ENCODE data around the gene POFUT1. TPM values are rescaled to one million over a fixed set of nuclear protein-coding genes. Genes with fewer than 3 reads are reported as not detected.
A peak's percentile ranks its signal among the peaks of the same experiment; 100 is the strongest.

The POFUT1 gene
- total and polyA plus RNA-seq, 2 experiments from 2014 or later: 9.3 to 34.0 TPM

GRCh38 chr20:32240205-32240604 lies 32.5 kb downstream of the POFUT1 start:
- H3F3A ChIP-seq (replicated peaks; ENCODE audit: low read depth): peaks cover 10% of the 10 kb centered on the region; the same call in 1 of the 2 replicates
- H3K4me1 Mint-ChIP-seq: peaks cover 13% of the 10 kb centered on the region
- no peak overlapping the region for H3K27ac ChIP-seq (ENCODE audit: low read depth)
- ATAC-seq: peak; percentile 53; the same call in 2 of the 3 replicates
- no peaks in the 10 kb centered on the region for H3K9me2 ChIP-seq (ENCODE audit: insufficient read depth)
- no peaks in the 10 kb centered on the region for H3K9me3 Mint-ChIP-seq
- H3K27ac Mint-ChIP-seq: no peak overlapping the region
- peak; percentile 49 for DNase-seq (ENCODE audit: low spot score)
- peaks cover 14% of the 10 kb centered on the region; the same call in 1 of the 2 replicates for H3K4me1 ChIP-seq (ENCODE audit: insufficient read depth)
- H3K27me3 ChIP-seq (ENCODE audit: insufficient read depth): no peaks in the 10 kb centered on the region
- no peaks in the 10 kb centered on the region; the same call in 1 of the 2 replicates for H3K36me3 ChIP-seq (ENCODE audit: insufficient read depth)
- peaks cover 6% of the 10 kb centered on the region; the same call in 2 of the 3 replicates for H3K36me3 Mint-ChIP-seq (ENCODE audit: low read depth)
- H3K4me3 ChIP-seq: no peak overlapping the region
- peak overlapping the region; percentile 56; the same call in 1 of the 2 replicates for H3K4me2 ChIP-seq
- no peak overlapping the region for H2AFZ ChIP-seq
- peaks cover 1% of the 10 kb centered on the region for H3K27me3 Mint-ChIP-seq (ENCODE audit: insufficient read depth, low read depth, poor library complexity)
- no peaks in the 10 kb centered on the region; the same call in 1 of the 2 replicates for H4K20me1 ChIP-seq (replicated peaks; ENCODE audit: insufficient read depth)
- no peaks in the 10 kb centered on the region for H3K79me2 ChIP-seq (replicated peaks; ENCODE audit: insufficient read depth)
- 0 out of 3 replicates have a peak overlapping the region, but pooled peaks have one; percentile 20 for H3K4me3 Mint-ChIP-seq
- TF ChIP-seq, protein P1, sequence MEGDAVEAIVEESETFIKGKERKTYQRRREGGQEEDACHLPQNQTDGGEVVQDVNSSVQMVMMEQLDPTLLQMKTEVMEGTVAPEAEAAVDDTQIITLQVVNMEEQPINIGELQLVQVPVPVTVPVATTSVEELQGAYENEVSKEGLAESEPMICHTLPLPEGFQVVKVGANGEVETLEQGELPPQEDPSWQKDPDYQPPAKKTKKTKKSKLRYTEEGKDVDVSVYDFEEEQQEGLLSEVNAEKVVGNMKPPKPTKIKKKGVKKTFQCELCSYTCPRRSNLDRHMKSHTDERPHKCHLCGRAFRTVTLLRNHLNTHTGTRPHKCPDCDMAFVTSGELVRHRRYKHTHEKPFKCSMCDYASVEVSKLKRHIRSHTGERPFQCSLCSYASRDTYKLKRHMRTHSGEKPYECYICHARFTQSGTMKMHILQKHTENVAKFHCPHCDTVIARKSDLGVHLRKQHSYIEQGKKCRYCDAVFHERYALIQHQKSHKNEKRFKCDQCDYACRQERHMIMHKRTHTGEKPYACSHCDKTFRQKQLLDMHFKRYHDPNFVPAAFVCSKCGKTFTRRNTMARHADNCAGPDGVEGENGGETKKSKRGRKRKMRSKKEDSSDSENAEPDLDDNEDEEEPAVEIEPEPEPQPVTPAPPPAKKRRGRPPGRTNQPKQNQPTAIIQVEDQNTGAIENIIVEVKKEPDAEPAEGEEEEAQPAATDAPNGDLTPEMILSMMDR (conservative IDR thresholded peaks at IDR 0.05; ENCODE audit: low read depth in 2 of 2): peak; percentile 42 to 45
- no peak for TF ChIP-seq EZH2phosphoT487 (IDR thresholded peaks at IDR 0.05; ENCODE audit: unreplicated experiment)

- no peak overlapping the region for H3K27ac ChIP-seq (ENCODE audit: low read depth)
- no peaks in the 10 kb centered on the region for H3K9me3 Mint-ChIP-seq
- H3K27ac Mint-ChIP-seq: no peak overlapping the region
- DNase-seq (ENCODE audit: low spot score) (no peak), ATAC-seq (no peak)
- no peaks in the 10 kb centered on the region; the same call in 1 of the 2 replicates for H4K20me1 ChIP-seq (replicated peaks; ENCODE audit: insufficient read depth)
- H3K4me2 ChIP-seq: no peak overlapping the region
- peaks cover 14% of the 10 kb centered on the region; the same call in 1 of the 2 replicates for H3K4me1 ChIP-seq (ENCODE audit: insufficient read depth)
- no peak overlapping the region for H3K4me3 Mint-ChIP-seq
- H3K79me2 ChIP-seq (replicated peaks; ENCODE audit: insufficient read depth): no peaks in the 10 kb centered on the region
- H3K36me3 ChIP-seq (ENCODE audit: insufficient read depth): no peaks in the 10 kb centered on the region
- H2AFZ ChIP-seq: no peak overlapping the region
- no peak overlapping the region for H3K4me3 ChIP-seq
- H3K9me2 ChIP-seq (ENCODE audit: insufficient read depth): no peaks in the 10 kb centered on the region
- peaks cover 13% of the 10 kb centered on the region for H3K4me1 Mint-ChIP-seq
- peaks cover 6% of the 10 kb centered on the region; the same call in 1 of the 2 replicates for H3F3A ChIP-seq (replicated peaks; ENCODE audit: low read depth)
- H3K27me3 Mint-ChIP-seq (ENCODE audit: insufficient read depth, low read depth, poor library complexity): peaks cover 1% of the 10 kb centered on the region
- no peaks in the 10 kb centered on the region for H3K36me3 Mint-ChIP-seq (ENCODE audit: low read depth)
- no peaks in the 10 kb centered on the region for H3K27me3 ChIP-seq (ENCODE audit: insufficient read depth)
- TF ChIP-seq ETS1 (IDR thresholded peaks at IDR 0.05): no peak
- TF ChIP-seq ZNF114 (CRISPR knock-in tag; IDR thresholded peaks at IDR 0.05): no peak
- TF ChIP-seq EZH2phosphoT487 (IDR thresholded peaks at IDR 0.05; ENCODE audit: unreplicated experiment): no peak
- no peak for TF ChIP-seq STAT1 (IDR thresholded peaks at IDR 0.05; ENCODE audit: unreplicated experiment)
- TF ChIP-seq CREB1 (CRISPR knock-in tag; IDR thresholded peaks at IDR 0.05; ENCODE audit: low read depth): no peak
- TF ChIP-seq JUNB (IDR thresholded peaks at IDR 0.05; ENCODE audit: unreplicated experiment): no peak
- no peak for TF ChIP-seq ZNF331 (CRISPR knock-in tag; IDR thresholded peaks at IDR 0.05; ENCODE audit: low read depth)
- TF ChIP-seq, protein P1 (conservative IDR thresholded peaks at IDR 0.05; ENCODE audit: low read depth in 2 of 2): no peak
- no peak for TF ChIP-seq NANOG (IDR thresholded peaks at IDR 0.05; ENCODE audit: borderline replicate concordance)
- TF ChIP-seq POLR2AphosphoS5 (IDR thresholded peaks at IDR 0.05; ENCODE audit: low read depth): no peak
- TF ChIP-seq, protein P2, sequence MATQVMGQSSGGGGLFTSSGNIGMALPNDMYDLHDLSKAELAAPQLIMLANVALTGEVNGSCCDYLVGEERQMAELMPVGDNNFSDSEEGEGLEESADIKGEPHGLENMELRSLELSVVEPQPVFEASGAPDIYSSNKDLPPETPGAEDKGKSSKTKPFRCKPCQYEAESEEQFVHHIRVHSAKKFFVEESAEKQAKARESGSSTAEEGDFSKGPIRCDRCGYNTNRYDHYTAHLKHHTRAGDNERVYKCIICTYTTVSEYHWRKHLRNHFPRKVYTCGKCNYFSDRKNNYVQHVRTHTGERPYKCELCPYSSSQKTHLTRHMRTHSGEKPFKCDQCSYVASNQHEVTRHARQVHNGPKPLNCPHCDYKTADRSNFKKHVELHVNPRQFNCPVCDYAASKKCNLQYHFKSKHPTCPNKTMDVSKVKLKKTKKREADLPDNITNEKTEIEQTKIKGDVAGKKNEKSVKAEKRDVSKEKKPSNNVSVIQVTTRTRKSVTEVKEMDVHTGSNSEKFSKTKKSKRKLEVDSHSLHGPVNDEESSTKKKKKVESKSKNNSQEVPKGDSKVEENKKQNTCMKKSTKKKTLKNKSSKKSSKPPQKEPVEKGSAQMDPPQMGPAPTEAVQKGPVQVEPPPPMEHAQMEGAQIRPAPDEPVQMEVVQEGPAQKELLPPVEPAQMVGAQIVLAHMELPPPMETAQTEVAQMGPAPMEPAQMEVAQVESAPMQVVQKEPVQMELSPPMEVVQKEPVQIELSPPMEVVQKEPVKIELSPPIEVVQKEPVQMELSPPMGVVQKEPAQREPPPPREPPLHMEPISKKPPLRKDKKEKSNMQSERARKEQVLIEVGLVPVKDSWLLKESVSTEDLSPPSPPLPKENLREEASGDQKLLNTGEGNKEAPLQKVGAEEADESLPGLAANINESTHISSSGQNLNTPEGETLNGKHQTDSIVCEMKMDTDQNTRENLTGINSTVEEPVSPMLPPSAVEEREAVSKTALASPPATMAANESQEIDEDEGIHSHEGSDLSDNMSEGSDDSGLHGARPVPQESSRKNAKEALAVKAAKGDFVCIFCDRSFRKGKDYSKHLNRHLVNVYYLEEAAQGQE (IDR thresholded peaks at IDR 0.05; ENCODE audit: unreplicated experiment): no peak
- no peak for TF ChIP-seq EZH2 (IDR thresholded peaks at IDR 0.05; ENCODE audit: low read depth, unreplicated experiment)
These were observed 34.1 kb downstream of the POFUT1 start for GRCh38 chr20:32241807-32242206.

All from GM23338 (cell line).